ENCODE data around the gene TMEM203.
"Not testable (repeated sequence)": the region's sequence is repeated elsewhere in the genome, so short reads cannot be mapped to it uniquely, and the experiment has no call there.

Gene TMEM203

GRCh38 chr9:137242269-137243203 lies 37.1 kb upstream of the TMEM203 start:
- no peak for DNase-seq (ENCODE audit: insufficient read length, low spot score)
- FAIRE-seq: no peak

- FAIRE-seq: no peak
These were observed 36.2 kb upstream of the TMEM203 start for GRCh38 chr9:137241490-137242268.

GRCh38 chr9:137240841-137241489 lies 35.5 kb upstream of the TMEM203 start, which contains the start of gene TUBB4B:
Gene TUBB4B (plus strand): TSS chr9:137241287. CDS start chr9:137241361, 74 bp downstream.
- DNase-seq (ENCODE audit: insufficient read length, low spot score): peak; percentile 99
- FAIRE-seq: peak; percentile 99

More at GRCh38 chr9:137241490-137242268, 36.2 kb upstream of the TMEM203 start:
- DNase-seq (ENCODE audit: insufficient read length, low spot score): peak; percentile 27

GRCh38 chr9:137240318-137240840 lies 34.9 kb upstream of the TMEM203 start:
- DNase-seq (ENCODE audit: insufficient read length, low spot score) (peak; percentile 39), FAIRE-seq (peak; percentile 48)

GRCh38 chr9:137239541-137240200 lies 34.2 kb upstream of the TMEM203 start:
- not testable (repeated sequence) for FAIRE-seq; DNase-seq (ENCODE audit: insufficient read length, low spot score)

GRCh38 chr9:137237759-137238726 lies 32.6 kb upstream of the TMEM203 start:
- FAIRE-seq (no peak), DNase-seq (ENCODE audit: insufficient read length, low spot score) (no peak)

- no peak for DNase-seq (ENCODE audit: insufficient read length, low spot score)
- FAIRE-seq: no peak
These were observed 31.5 kb upstream of the TMEM203 start for GRCh38 chr9:137236936-137237421.

GRCh38 chr9:137236238-137236935 lies 30.9 kb upstream of the TMEM203 start:
- FAIRE-seq: no peak
- DNase-seq (ENCODE audit: insufficient read length, low spot score): peak; percentile 79

- no peak for DNase-seq (ENCODE audit: insufficient read length, low spot score)
- FAIRE-seq: no peak
These were observed 30.2 kb upstream of the TMEM203 start for GRCh38 chr9:137235424-137236237.

- no peak for DNase-seq (ENCODE audit: insufficient read length, low spot score)
- FAIRE-seq: no peak
These were observed 29.4 kb upstream of the TMEM203 start for GRCh38 chr9:137234758-137235423.

- no peak for DNase-seq (ENCODE audit: insufficient read length, low spot score)
- no peak for FAIRE-seq
These were observed 28.7 kb upstream of the TMEM203 start for GRCh38 chr9:137234055-137234697.

GRCh38 chr9:137233143-137233980 lies 27.9 kb upstream of the TMEM203 start:
- no peak for FAIRE-seq
- DNase-seq (ENCODE audit: insufficient read length, low spot score): no peak

- no peak for DNase-seq (ENCODE audit: insufficient read length, low spot score)
- FAIRE-seq: no peak
These were observed 27.1 kb upstream of the TMEM203 start for GRCh38 chr9:137232510-137232909.

GRCh38 chr9:137232101-137232500 lies 26.7 kb upstream of the TMEM203 start:
- no peak for DNase-seq (ENCODE audit: insufficient read length, low spot score)
- FAIRE-seq: no peak

GRCh38 chr9:137231372-137232039 lies 26.1 kb upstream of the TMEM203 start:
- FAIRE-seq (no peak), DNase-seq (ENCODE audit: insufficient read length, low spot score) (no peak)

Data from HTR-8/SVneo (cell line).